ENCODE data around the gene NFU1. TPM values are rescaled to one million over a fixed set of nuclear protein-coding genes. Genes with fewer than 3 reads are reported as not detected.

NFU1 gene
- total RNA-seq, 4 donors from 2014 or later = 58.9 to 77.2 (median 62.2) TPM

DNA sequence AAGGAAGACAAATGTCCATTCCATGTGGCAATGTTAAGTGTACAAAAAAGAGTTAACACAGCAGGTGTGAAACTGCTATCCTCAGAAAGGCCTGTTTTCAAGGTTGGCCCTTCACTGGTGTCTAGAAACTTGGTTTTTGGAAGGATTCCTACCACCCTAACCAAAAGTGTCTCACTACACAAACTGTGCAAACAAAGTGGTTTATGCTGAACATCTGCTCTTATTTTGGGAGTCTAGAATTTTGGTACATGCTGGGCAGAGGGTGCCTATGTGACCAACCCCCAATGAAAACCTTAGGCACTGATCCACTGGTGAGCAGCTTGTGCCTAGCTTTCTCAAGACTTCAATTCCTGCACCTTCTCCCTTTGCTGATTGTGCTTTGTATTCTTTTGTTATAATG, 64.5 kb downstream of the NFU1 start:
- TF ChIP-seq, protein P1, sequence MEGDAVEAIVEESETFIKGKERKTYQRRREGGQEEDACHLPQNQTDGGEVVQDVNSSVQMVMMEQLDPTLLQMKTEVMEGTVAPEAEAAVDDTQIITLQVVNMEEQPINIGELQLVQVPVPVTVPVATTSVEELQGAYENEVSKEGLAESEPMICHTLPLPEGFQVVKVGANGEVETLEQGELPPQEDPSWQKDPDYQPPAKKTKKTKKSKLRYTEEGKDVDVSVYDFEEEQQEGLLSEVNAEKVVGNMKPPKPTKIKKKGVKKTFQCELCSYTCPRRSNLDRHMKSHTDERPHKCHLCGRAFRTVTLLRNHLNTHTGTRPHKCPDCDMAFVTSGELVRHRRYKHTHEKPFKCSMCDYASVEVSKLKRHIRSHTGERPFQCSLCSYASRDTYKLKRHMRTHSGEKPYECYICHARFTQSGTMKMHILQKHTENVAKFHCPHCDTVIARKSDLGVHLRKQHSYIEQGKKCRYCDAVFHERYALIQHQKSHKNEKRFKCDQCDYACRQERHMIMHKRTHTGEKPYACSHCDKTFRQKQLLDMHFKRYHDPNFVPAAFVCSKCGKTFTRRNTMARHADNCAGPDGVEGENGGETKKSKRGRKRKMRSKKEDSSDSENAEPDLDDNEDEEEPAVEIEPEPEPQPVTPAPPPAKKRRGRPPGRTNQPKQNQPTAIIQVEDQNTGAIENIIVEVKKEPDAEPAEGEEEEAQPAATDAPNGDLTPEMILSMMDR (IDR thresholded peaks at IDR 0.05) = no peak
- TF ChIP-seq POLR2A (IDR thresholded peaks at IDR 0.05) (no peak), EP300 (IDR thresholded peaks at IDR 0.05) (no peak), POLR2AphosphoS5 (IDR thresholded peaks at IDR 0.05) (no peak)
- Histone ChIP-seq H3K36me3 (peaks cover 0 to 56% of the 10 kb centered on the region in 2 donors), H3K4me3 (no peak overlapping the region), H3K9me3 (no peaks in the 10 kb centered on the region), H3K27ac (no peak overlapping the region), H3K27me3 (no peaks in the 10 kb centered on the region), H3K4me1 (no peaks in the 10 kb centered on the region)
- no peak for ATAC-seq

DNA sequence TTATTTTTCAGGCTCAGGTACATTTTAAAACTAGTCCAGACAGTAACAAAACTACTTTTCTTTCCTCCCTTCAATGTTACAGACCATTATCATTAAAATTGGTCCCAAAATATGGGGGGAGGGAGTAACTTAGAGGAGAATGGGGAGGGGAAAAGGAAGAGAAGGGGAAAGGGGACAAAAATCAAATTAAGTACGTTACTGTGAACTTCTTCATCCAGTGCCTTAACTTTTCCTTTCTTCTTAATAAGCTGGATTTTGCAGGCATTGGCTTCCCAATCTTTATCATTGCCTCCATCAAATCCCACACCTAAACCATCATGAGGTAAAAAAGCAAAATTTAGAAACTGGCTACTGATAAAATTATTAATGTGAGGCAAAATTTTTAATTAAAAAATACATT, 67.4 kb downstream of the NFU1 start:
- Histone ChIP-seq H3K4me3 (no peak overlapping the region), H3K9me3 (no peaks in the 10 kb centered on the region), H3K4me1 (no peaks in the 10 kb centered on the region), H3K27ac (no peak overlapping the region), H3K36me3 (peaks cover 0 to 85% of the 10 kb centered on the region in 2 donors), H3K27me3 (no peaks in the 10 kb centered on the region)
- ATAC-seq = no peak
- WGBS, 2 donors (ENCODE audit: low coverage in 1 of 2) = 83% methylated on average over 1 of the region's 1 CpG; no CpG with 5 or more reads in 1 of the 2 donors
- no peak for TF ChIP-seq POLR2AphosphoS5 (IDR thresholded peaks at IDR 0.05)
- TF ChIP-seq, protein P1 (IDR thresholded peaks at IDR 0.05) = no peak
- TF ChIP-seq POLR2A (IDR thresholded peaks at IDR 0.05) = no peak
- no peak for TF ChIP-seq EP300 (IDR thresholded peaks at IDR 0.05)

DNA sequence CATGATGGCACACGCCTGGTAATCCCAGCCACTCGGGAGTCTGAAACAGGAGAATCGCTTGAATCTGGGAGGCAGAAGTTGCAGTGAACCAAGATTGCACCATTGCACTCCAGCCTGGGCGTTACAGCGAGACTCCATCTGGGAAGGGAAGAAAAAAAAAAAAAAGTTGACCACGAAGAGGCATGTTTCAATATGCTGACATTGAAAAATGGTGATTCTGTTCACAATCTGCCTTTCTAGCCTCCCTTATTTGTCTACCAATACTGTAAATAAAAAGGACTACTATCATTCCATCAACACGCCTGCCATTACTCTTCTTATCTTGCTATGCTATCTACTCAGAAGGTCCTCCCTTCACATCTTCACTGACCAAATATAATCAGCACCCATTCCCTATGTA, 68.6 kb downstream of the NFU1 start:
- Histone ChIP-seq H3K9me3 (no peaks in the 10 kb centered on the region), H3K4me1 (no peaks in the 10 kb centered on the region), H3K4me3 (no peak overlapping the region), H3K27ac (no peak overlapping the region), H3K27me3 (no peaks in the 10 kb centered on the region), H3K36me3 (peaks cover 0 to 89% of the 10 kb centered on the region in 2 donors)
- TF ChIP-seq, protein P1 (IDR thresholded peaks at IDR 0.05) = no peak
- TF ChIP-seq EP300 (IDR thresholded peaks at IDR 0.05) (no peak), POLR2A (IDR thresholded peaks at IDR 0.05) (no peak), POLR2AphosphoS5 (IDR thresholded peaks at IDR 0.05) (no peak)
- 93% methylated on average over 7 of the region's 7 CpGs for WGBS, 2 donors (ENCODE audit: low coverage in 1 of 2)
- no peak for ATAC-seq

DNA sequence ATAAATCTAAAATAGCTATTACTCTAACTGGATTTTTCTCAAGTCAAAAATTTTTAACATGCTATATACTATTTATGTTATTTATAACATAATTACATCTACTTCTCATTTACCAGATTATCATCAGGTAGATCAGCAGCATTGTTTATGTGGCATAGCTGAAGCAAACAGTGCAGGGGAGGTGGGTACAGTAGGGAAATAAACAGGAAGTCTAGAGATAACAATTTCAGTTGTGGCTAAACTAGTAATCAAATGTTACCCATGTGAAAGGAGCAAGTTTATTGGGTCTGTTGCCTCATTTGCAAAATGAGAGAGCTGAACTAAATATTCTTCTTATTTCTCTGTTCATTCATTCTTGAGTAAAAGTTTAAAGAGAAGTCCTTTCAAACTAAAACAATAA, 77.9 kb downstream of the NFU1 start:
- Histone ChIP-seq H3K4me3 (no peak overlapping the region), H3K27me3 (no peaks in the 10 kb centered on the region), H3K9me3 (no peaks in the 10 kb centered on the region), H3K27ac (no peak overlapping the region), H3K4me1 (peaks cover 0 to 19% (median 0%) of the 10 kb centered on the region in 3 donors), H3K36me3 (peaks cover 2 to 88% of the 10 kb centered on the region in 2 donors)
- TF ChIP-seq EP300 (IDR thresholded peaks at IDR 0.05) (no peak), POLR2AphosphoS5 (IDR thresholded peaks at IDR 0.05) (no peak), POLR2A (IDR thresholded peaks at IDR 0.05) (no peak)
- TF ChIP-seq, protein P1 (IDR thresholded peaks at IDR 0.05) = no peak
- no peak for ATAC-seq

DNA sequence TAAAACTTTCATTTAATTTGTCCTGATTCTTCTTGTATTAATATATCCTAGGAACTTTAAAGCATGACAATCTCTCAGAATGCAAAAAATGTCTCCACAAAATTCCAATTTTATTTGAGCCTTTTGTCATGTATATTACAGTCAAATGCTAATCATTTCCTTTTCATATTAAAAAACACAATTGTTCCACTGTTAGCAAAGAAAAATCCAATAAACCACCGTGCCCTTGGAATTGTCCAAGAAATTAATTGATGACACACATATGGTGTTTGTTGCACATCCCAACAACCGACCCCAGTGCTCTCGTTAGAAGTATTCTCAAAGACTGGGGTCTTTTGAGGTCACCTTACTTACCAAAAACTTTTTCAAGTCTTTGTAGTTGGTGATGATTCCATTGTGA, 78.3 kb downstream of the NFU1 start:
- TF ChIP-seq, protein P1 (IDR thresholded peaks at IDR 0.05) = no peak
- TF ChIP-seq POLR2A (IDR thresholded peaks at IDR 0.05) = no peak
- no peak for TF ChIP-seq POLR2AphosphoS5 (IDR thresholded peaks at IDR 0.05)
- TF ChIP-seq EP300 (IDR thresholded peaks at IDR 0.05) = no peak
- Histone ChIP-seq H3K4me3 (no peak overlapping the region), H3K4me1 (peaks cover 0 to 19% (median 0%) of the 10 kb centered on the region in 3 donors), H3K27ac (no peak overlapping the region), H3K27me3 (no peaks in the 10 kb centered on the region), H3K36me3 (peaks cover 2 to 92% of the 10 kb centered on the region in 2 donors), H3K9me3 (no peaks in the 10 kb centered on the region)
- WGBS, 2 donors (ENCODE audit: low coverage in 1 of 2) = 51 to 70% methylated on average over 3 of the region's 3 CpGs
- ATAC-seq = no peak
